HG03066 (cell line): ENCODE results near the gene EMID1.

Experiments used
- ATAC-seq: cut with Tn5 transposase; IDR thresholded peaks from one replicate; pipeline ENCODE4 v1.9.1; 2021; ENCODE audit warnings: low read depth; ENCODE audit not compliant: unreplicated experiment

Gene EMID1

DNA sequence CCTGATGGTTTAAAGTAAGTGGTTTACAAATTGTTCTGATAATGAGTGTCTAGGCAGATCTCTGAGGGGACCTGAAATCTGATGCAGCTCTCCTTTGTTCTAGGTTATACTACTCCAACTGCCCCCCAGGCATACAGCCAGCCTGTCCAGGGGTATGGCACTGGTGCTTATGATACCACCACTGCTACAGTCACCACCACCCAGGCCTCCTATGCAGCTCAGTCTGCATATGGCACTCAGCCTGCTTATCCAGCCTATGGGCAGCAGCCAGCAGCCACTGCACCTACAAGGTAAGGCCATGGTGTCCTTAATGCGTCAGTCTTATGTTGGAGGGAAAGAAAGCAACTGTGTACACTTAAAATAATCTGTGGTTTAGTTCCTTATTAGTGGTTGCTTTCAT, 72.2 kb downstream of the EMID1 start:
- ATAC-seq, result no peak

DNA sequence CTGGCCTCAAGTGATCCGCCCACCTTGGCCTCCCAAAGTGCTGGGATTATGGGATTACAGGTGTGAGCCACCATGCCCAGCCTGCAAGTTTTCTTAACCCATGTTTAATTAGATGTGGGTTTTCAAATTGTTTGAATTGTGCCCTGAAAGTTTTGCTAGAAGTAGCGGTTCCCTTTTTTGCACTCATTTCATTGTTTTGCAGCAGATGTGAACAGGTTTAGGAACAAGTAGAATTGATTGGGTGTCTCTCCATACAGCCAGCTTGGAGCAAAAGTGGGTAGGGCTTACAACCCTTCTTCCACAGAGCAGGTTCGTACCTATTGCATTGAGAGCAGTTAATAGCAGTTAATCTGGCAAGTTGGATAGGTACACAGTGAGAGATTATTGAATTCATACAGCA, 78.5 kb downstream of the EMID1 start:
- ATAC-seq, result no peak

DNA sequence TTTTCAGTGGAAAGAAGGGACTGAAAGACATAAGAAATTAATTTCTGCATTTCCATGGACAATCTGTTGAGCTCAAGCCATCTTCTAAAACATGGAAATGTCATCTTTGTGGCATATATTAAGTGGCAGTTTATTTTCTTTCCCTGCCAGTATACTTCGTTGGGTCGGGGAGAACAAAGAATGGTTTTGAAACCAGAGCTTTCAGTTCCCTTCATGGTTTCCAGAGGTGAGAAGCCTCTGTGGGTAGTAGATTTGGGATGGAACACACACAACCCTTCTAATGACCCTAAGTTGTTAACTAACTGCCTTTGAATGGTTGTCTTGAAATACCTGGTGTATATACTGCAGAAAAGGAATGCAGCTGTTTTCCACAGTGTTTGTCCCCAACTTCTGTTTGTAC, 83.1 kb downstream of the EMID1 start:
- no peak for ATAC-seq

DNA sequence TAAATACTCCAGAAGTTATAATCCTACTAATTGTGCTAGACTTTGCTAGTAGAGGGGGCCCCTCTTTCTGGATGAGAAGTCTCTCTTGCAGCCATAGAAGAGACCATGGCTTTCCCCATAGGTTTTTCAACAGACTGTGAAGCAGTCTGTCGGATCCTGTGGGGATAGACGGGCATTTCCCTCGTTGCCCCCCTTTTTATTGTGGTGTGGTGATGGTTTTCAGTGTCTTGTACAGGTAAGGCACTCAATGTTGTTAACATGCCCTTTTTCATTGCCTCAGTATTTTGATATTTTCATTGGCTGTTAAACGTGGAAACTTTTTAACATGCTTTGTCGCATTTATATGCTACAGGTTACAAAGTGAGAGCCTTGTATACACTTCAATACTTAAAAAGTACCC, 84.4 kb downstream of the EMID1 start:
- ATAC-seq, result no peak

DNA sequence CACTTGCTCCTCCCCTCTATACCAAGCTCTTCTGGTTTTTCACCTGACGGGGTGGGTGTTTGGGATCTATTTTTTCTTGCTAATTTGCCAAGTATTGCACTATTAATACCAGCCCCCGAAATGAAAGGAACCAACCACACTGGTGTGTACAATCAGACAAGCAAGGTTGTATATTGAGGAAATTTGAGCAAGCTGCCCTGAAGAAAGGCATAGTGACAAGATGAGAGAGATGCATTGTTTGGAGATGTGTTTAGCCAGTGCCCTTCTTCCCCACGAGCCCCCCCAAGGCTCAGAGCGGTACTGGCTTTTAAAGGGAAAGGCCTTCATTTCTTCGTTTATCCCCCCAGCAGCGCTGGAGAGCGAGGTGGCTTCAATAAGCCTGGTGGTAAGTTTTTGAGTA, 85.5 kb downstream of the EMID1 start:
- ATAC-seq, result no peak

DNA sequence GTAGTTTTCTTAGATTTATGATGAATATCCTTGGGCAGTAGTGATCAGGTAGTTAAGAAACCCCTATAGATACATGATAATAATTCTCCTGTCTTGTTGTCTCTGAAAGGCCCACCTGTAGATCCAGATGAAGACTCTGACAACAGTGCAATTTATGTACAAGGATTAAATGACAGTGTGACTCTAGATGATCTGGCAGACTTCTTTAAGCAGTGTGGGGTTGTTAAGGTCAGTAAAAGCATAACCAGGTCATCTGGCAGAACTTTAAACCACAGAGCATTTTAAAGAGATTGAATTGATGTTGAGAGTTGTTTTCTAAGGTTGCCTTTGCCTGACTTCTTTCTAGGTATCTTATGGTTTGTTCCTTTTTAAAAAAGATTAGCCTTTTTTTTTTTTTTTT, 86.7 kb downstream of the EMID1 start:
- ATAC-seq, result no peak

DNA sequence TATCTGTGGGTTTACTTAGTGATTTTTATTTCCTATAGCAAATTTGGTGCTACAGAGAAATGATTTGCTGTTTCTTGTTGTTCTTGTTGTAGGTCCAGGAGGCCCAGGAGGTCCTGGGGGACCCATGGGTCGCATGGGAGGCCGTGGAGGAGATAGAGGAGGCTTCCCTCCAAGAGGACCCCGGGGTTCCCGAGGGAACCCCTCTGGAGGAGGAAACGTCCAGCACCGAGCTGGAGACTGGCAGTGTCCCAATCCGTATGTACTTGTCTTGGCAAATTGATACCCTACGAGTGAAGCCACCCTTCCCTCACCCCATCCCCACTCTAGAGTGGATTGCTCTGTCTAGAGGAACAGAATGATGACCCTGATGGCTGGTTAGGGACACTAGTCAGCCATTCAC, 92.9 kb downstream of the EMID1 start:
- no peak for ATAC-seq

DNA sequence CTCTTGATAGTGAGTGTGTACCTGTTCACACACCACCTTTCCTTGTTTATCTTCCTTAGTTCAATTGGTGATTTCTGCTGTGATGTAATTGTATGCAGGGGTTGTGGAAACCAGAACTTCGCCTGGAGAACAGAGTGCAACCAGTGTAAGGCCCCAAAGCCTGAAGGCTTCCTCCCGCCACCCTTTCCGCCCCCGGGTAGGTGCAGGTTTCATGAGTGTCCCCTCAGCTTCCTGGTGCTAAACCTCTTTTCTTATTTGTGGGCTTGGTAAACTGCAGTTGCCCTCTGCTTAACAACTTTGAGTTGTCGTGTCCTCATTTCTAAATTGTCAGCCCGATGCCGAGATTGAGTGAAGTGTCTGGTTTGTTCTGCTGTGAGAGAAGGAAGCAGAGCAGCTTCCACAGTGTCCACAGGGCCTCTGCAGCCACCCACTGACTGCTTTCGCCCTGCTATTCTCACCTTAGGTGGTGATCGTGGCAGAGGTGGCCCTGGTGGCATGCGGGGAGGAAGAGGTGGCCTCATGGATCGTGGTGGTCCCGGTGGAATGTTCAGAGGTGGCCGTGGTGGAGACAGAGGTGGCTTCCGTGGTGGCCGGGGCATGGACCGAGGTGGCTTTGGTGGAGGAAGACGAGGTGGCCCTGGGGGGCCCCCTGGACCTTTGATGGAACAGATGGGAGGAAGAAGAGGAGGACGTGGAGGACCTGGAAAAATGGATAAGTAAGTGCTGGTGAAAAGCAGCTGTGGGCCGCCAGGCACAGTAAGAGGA, 93.6 kb downstream of the EMID1 start:
- ATAC-seq, result no peak

DNA sequence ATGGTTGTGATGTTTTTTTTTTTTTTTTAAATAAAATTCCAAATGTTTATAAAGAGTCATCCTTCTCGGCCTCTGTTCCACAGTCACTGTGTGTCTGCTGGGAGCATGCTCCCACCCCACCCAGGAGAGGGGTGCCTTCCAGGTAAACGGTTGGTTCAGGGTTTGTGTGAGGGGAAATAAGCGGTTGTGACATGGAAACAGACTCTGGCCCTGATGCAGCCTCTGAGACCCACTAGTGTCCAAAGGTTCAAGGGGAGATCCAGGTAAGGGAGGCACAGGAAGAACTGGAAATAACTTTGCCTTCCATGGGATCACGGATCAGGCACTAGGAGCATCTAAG, 94.7 kb downstream of the EMID1 start:
- ATAC-seq, result no peak

DNA sequence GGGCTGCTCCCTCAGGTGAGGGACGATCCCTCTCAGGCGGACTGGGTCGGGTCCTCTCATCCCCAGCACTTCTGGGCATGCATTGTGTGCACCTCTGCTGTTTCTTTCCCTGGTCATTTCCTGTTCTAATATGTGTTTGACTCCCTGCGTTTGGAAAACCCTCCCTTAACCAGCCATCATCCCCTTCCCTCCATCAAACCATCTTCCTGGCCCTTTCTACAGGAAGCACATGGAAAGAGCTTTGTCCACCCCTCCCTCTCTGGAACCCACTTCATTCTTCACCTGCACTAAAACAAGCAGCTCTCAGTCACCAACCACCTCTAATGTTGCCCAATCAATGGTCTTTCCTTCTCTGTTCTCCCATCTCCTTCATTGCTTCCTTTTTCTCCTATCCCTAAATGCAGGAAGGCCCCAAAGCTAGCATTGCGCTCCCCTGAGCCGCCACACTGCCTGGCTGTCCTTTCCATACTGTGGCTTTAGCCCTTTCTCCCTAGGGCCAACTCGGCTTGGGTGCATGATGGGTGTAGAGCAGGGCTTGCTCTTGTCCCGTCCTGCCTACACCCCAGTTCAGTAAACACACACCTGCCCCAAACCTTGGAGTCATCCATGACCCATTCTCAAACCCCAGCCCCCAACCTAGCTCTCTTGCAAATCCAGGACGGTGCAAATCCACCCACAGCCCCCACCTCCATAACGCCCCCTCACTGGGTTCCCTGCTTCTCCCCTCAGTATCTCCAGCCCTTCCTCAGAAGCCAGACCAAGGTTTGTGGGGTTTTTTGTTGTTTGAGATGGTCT, 95.3 kb downstream of the EMID1 start:
- ATAC-seq, result no peak

DNA sequence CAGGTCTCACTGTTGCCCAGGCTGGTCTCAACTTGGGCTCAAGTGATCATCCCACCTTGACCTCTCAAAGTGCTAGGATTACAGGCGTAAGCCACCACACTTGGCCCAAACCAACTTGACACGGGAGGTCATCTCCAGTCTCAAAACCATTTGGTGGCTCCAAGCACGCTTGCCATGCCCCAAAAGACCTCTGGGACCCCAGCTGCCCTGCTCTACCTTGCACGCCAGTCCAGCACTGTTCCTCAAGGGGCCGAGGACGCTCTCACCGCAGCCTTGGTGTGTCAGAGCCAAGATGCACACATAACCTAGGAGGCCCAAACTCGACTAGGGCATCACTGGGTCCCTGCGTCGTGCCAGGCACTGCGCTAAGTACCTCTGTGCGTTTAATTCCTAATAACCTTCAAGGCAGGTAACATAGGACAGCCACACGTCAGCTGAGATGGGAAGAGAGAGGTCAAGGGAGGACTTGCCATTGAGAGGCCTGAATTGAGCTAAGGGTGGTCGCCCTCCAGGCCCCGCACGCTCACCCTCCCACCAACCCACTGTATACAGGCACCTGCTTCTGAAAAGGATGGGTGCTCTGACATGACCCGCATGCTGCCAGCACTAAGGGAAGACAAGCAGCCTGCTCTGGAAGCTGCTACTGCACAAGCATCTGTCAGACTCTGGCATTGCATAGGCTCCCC, 96.2 kb downstream of the EMID1 start:
- no peak for ATAC-seq

DNA sequence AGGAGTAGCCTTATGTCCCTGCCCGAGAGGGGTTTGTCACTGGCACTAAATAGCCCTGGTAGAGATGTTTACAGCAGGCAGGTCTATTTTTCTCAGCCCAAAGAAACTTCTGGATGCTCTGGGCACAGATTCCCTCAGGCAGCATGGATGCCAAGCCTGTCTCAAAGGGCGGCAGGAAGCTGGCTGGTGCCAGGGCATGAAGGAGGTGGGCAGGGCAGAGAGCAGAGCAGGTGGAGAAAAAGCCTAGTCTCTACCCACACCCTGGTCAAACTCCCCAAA, 96.6 kb downstream of the EMID1 start:
- ATAC-seq, result no peak

DNA sequence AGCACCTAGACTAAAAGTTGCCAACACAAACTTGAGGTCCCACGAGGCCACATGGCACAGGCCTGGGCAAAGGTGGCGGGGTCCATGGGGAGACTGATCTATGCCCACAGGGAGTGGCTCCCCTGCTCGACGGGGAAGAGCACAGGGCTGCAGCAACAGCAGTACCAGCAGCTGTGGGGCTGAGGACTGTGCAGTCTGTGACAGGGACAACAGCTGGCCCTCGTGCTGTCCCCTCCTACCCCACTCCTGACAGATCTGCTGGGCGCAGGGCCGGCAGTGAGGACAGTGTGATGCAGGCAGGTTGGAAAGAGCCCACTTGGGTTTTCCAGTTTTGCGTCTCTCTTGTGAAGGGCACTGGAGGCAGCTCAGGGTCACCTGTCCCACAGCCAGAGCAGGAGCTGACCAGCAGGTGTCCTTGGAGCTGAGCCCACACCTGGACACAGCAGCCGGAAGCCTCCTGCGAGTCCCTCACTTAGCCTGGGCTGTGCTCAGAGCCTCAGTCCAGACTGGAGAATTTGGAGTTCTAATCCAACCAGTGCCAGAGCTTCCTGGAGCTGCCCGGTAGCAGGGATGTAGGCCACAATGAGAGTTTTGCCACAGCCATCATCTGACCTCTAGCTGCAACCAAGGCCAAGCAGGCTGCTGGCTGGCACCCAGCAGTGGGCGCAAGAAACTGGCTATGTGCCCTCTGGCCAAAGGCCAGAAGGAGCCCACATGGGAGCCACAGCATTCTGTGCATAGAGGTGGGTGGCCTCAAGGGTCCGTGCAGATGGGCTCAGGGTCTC, 97.2 kb downstream of the EMID1 start:
- no peak for ATAC-seq

DNA sequence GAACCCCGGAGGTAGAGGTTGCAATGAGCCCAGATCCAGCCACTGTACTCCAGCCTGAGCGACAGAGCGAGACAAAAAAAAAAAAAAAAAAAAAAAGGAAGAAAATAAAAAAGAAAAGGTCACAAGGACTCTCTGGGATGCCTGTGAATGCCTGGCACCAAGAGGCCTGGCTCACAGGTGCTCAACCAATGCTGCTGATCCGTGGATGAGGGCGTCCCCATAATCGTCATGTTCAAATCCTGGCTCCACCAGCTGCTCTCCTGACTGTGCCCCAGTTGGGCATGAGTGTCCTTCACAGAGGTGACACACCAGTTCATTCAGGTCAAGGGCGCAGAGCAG, 100.1 kb downstream of the EMID1 start:
- no peak for ATAC-seq

DNA sequence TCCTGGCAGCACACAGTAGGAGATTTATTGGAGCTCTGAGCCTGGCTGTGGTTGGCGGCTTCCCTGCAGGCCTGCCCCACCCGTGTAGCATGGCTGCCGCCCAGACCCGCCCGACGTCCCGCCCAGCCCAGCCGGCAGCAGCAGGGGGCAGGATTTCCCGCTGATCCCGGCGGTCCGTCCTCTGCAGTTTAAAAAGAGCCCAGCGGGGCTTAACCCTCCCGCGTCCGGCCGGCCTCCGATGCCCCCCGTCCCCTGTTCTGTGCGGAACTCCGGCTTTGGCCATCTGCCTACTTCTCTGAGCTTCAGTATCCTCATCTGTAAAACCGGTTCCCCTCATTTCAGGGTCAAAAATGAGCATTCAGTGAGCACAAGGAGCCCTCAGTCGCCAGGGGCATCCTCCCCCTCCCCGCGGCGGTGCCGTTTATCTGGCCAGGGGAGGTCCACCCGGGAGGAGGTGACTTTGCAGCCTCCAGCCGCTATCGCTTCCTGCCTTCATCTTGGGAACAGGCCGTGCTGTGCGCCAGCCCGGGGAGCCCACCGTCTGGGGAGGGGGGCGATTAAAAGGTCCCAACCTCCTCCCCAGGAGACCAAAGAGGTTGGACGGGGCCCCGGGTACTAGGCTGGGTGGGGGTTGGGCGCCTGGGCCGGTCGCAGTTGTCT, 100.6 kb downstream of the EMID1 start, which contains the start of gene GAS2L1:
Gene GAS2L1, plus strand, starts transcription at position 476 of the 660 bp plus-strand sequence. CDS start 1,456 bp downstream, outside the sequence.
- ATAC-seq, result no peak

DNA sequence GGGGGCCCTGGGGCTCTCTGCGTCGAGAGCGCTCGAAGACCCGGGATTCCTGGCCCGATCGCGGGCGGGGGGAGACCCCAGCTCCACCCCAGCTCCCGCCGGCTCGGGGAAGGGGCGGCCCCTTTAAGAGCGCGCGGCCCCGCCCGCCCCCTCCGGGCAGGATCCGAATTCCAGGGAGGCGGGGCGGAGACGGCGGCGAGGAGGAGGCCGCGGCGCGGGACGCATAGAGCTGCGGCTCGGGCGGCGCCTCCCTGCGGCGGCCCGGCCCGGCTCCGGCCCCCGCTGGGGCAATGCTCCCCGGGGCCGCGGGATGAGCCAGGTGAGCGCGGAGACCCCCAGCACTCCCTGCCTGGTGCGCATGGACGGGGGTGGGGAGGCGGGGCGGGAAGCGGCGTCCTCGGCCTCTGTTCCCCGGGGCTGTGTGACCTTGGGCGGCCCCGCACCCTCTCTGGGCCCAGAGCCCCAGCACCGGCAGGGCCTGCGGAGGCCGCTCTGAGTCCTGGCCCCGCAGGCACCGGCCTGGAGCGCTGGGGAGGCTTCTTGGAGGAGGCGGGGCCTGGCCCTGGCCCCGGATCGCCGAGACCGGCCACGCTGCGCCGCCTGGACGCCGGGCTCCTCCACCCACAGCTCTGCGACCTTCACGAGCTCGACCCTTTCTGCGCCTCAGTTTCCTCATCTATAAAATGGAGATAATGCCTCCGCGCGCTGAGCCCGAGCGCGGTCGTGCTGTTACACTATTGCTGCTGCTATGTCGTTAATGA, 101.3 kb downstream of the EMID1 start:
- ATAC-seq, result no peak

DNA sequence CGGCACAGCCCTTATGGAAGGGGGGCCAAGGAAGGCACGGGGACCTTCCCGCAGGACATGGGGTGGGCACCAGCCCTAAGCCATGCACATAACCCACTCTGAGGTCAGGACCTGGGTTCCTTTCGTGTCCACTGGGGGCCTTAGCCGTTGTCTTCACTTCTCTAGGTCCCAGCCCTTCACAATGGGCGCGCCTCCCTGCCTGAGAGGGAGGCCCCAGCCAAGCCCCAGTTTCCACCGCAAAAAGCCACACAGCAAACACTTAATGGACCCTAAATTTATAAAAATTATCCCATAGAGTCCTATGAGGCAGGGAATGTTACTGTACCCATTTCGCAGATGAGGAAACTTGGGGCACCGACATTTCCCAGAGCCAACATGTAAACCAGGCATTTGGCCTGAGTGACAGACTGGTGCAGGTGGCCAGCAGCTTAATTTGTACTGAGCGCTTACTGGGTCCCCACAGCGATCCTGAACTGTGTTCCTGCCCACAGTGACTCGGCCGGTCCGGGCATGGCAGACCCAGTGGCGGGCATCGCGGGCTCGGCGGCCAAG, 102.0 kb downstream of the EMID1 start:
- ATAC-seq, result no peak

DNA sequence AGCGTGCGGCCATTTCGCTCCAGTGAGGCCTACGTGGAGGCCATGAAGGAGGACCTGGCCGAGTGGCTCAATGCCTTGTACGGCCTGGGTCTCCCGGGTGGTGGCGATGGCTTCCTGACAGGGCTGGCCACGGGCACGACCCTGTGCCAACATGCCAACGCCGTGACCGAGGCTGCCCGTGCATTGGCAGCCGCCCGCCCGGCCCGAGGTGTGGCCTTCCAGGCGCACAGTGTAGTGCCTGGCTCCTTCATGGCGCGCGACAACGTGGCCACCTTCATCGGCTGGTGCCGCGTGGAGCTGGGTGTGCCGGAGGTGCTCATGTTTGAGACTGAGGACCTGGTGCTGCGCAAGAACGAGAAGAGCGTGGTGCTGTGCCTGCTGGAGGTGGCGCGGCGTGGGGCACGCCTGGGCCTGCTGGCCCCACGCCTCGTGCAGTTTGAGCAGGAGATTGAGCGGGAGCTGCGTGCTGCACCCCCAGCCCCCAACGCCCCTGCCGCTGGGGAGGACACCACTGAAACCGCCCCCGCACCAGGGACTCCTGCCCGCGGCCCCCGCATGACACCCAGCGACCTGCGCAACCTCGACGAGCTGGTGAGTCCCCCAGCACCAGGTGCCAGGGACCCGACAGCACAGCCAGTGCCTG, 102.6 kb downstream of the EMID1 start:
- no peak for ATAC-seq

DNA sequence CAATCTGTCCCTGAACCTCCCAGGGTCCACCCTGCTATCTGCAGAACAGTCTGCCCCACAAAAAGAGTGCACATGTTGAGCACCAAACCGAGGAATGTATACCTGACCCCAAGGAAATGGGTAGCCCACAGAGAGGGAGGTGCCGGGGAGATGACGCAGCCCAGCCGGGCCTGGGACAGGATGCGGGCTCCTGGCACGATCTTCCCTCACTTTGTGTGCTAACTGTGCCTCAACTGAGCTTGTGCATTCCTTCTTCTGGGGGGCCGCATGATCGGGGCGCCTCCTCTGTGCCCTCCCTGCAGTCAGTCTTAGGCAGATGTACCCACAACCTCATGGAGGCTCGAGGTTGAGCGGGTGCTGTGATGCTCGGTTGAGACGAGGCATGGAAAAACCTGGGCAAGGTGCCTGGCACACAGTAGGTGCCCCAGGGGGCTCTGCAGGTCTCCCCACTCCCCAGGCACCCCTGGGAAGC, 103.1 kb downstream of the EMID1 start:
- no peak for ATAC-seq
